ENCODE results near the gene SERINC1.
A peak's percentile ranks its signal among the peaks of the same experiment; 100 is the strongest.
"Not testable (repeated sequence)": the region's sequence is repeated elsewhere in the genome, so short reads cannot be mapped to it uniquely, and the experiment has no call there.

The SERINC1 gene

DNA sequence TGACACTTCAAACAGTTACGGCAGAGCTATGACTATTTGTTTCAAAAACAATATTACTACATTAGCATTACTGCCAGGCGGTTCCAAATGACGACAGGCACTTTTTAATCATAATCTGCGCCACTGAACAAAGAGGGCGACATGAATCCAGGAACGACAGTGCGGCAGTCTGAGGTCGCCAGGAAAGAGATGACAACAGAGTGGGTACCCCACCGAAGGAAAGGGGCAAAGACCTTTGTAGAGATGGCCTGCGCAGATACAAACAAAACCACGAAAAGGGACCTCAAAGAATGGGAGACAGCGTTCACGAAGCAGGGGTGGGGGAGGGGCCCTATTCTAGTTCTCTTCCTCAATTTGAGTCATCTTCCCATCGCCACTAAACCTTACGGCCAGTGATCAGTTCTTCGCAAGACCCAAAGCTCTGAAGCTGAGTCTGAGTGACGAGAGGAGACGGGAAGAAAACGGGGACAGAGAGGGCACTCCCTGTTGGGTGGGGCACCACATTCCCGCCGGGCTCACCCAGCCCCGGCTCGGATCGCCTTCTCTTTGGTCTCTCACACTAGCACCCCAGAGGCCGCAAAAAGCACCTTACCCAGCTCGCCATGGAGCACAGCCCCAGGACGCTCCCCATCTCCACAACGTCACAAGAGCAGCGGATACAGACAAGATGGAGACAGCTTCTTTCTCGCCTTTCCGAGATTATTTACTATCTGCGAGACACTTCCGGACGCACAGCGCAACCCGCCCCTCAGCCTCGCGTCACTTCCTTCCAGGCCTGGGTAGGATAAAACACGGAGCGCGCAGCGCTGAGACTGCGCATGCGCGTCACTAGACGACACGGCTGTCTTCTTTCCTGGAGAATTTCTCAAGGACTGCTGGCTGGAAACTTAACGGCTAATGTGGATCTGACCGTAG lies at the start of gene SERINC1:
Gene SERINC1 (minus strand): TSS at position 701 of the 915 bp plus-strand sequence. CDS start 70 bp downstream, at position 631.
- peak; percentile 75 to 76 for DNase-seq (ENCODE audit: low read depth in 2 of 2)

DNA sequence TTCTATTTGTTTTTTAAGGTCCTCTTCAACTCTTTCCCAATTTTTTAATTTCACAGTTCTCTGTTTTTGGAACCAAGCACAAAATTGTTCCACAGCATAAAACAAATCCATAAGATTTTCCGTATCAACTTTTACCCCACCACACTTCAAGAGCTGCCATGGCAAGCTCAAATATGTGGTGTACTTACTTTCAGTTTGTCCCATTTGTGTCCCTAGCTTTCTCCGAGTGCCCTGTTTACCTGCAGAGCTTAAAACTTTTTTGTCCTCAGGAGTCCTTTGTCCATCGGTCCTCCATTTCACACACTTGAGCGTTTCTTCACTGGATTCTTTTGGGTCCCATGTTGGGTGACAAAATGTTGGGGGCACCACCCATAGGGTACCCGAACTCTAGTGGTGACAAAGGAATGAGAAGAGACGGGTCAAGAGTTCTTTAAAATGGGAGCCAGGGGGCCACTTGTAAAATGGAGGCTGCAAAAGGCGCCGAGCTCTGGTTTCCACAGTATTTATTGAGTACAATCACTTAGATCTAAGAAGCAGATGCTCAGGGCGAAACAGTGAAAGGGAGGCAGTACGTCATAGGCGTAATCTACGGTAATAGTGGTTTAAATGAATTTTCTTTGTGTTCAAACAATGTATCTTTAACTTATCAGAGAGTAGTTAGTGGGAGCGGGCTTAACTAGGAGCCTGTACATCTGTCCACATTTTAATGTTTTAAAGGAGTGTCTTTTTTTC lies 39.8 kb upstream of the SERINC1 start:
- DNase-seq (ENCODE audit: low read depth in 2 of 2): no peak

DNA sequence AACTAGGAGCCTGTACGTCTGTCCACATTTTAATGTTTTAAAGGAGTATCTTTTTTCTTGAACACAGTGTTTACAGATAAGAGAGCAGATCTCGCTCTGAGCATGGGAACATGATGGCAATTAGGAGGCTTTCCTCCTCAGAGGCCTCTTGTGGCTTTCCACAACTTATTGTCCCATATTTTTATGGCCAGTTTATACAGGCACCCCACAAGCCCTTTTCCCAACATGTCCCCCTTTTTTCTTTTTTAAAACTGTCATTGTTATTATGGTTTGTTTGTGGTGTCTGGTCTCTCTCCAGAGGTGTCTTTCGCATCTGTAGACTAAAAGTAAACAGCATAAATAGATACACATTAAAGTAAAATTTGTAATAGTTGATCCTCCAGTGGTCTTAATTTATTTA lies 33.6 kb upstream of the SERINC1 start:
- DNase-seq (ENCODE audit: low read depth in 2 of 2): not testable (repeated sequence)

DNA sequence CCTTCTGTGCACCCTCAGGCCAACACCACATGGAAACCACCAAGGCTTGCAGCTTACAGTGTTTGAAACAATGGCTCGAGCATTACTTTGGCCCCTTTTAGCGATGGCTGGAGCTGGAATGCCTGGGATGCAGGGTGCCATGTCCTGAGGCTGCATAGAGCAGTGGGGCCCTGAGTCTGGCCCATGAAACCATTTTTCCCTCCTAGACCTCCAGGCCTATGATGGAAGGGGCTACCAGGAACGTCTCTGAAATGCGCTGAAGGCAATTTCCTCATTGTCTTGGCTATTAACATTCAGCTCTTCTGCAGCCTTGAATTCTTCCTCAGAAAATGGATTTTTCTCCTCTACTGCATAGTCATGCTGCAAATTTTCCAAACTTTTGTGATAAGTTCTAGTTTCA lies 29.9 kb upstream of the SERINC1 start:
- DNase-seq (ENCODE audit: low read depth in 2 of 2): no peak

DNA sequence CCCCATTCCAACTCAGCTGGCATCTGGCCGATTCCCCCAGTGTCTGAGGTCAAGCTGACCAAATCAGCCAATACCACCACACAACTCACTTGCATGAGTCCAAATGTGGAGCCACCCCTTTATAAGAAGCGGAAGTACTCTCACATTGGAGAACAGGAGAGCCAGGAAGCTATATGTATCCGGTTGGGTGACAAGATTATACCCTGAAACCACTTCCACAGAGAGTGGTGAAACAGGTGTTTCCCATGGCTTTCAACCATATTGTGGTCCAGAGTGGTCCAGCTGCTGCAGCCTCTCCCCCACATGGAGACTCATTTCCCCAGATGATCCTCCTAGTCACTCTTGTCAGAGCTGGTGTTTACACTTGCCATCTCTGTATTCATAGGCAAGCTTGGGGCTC lies 24.0 kb upstream of the SERINC1 start:
- no peak for DNase-seq (ENCODE audit: low read depth in 2 of 2)

DNA sequence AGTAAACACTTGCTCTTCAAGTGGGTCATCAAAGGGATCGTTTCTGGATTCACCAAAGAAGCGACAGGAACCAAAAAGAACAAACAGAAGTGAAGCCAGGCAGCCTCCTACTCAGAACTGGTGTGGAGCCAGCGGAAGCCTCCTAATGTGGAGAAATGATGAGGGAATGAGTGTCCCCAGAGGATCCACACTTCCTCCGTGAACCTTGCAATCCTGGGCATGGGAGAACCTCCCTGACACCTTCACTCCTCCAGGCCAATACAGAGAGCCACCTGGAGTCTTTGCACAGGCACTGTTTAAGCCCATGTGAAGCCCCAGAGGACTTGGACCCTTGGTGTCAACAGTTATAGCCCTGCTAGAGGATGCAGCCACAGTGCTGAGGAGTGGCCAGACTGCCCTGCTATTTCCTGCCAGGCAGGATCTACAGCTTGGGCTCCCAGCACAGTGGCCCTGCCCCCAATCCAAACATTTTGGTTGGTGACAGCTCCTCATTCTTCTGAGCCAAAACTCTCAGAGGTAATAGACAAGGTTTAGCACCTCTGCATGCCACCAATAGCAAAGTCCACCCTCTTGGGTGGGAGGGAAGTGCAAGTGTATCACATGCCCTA lies 23.2 kb upstream of the SERINC1 start:
- DNase-seq (ENCODE audit: low read depth in 2 of 2): no peak

DNA sequence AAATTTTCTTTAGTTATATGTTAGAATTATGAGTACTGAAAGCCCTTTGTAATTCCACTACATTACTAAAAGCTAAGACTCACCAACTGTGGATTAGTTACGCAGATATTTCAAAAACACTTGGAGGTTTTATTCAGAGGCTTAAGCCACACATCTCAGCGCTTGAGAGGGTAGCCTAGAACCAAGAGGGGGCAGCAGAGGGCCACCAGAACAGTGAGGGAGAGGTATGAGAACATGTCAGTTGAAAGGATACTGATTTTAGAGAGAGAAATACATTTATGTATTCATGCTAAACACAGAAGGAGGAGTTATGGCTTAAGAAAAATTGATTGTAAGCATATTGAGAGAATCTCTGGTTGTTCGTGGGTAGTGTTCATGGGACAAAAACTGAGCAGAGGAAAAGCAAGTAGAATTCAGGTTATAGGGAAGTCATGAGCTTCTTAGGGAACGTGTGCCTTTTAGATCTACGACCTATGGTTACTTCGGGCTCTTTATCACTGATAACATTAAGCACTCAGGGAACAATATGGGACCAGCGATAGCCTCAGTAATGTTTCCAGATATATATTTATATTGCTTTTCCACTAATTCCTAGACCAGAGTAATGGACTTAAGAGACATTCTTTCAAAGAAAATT lies 20.4 kb upstream of the SERINC1 start:
- peak in 1 of 2 donors; percentile 42 for DNase-seq (ENCODE audit: low read depth in 2 of 2)

DNA sequence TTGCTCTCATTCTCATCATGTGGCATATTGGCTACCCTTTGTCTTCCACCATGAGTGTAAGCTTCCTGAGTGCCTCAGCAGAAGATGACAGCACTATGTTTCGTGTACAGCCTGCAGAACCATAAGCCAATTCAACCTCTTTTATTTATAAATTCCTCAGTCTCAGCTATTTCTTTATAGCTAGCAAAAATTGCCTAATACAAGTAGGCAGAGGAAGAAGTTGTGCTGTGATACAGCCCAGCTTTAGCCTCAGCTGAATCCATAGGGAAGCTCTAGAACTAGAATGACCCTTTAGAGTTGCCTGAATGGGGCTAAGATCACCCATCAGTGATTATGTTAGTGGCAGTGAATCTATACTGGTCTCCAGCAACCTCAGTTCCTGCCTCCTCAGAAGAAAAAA lies 19.0 kb upstream of the SERINC1 start:
- DNase-seq (ENCODE audit: low read depth in 2 of 2): no peak

DNA sequence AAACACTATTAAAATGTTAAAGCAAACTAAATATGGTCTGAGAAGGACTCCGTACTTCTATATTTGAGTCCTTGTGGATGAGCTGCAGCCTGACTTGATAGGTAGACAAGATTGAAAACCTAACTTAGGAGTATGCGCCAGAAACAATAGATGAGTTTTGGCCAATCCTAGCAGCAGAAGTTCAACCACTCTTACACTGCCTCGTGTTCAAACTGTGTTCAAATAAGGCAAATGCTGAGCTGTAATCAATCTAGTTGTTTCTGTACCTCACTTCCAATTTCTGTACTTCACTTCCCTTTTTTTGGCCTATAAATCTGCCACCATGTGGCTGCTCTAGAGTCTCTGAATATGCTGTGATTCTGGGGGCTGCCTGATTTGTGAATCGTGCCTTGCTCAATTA lies 13.2 kb upstream of the SERINC1 start:
- DNase-seq (ENCODE audit: low read depth in 2 of 2): no peak

DNA sequence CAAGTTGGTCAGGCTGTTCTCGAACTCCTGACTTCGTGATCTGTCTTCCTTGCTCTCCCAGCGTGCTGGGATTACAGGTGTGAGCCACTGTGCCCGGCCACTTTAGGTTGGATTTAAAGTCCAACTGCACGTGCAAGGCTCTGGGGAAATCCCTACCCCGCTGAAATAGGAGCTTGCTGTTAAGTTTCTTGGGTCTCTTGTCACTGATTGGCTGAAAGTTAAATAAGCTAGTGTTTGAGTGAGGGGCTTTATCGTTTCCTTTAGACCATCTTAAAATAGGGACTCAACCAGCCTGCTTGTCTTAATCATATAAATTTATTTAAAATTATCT lies 11.1 kb upstream of the SERINC1 start:
- no peak for DNase-seq (ENCODE audit: low read depth in 2 of 2)

DNA sequence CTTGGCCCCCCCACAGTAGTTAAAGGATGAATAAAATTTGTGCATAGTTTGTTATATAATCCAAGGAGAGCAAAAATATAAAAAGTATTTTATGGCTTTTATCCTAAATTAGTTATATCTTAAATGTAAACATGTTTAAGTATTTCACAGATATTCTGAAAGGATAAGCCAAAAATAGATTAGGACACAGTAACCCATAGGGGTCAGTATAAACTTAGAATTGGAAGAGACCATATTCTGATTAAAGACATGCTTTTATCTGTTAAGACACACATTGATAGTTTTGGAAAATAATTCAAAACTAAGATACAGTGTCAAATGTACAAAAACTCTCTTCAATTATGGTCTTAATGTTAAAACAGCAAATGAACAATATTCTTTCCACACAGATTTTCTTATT lies 4.5 kb upstream of the SERINC1 start:
- DNase-seq (ENCODE audit: low read depth in 2 of 2): no peak

DNA sequence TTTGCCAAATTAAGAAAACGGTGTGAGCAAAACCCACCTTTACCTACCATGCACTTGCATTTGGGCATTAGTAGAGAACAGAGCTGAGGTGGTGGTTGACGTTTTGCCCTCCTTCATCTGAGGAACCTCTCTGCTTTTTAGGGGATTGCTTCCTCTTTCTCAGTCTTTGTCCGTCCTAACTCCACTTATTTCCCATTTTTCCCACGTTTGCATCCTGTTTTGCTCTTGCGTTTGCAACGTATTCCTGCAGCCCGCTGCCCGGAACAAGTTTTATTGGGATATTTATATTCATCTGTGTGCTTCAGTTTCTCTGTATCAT lies 374 bp upstream of the SERINC1 start:
- DNase-seq (ENCODE audit: low read depth in 2 of 2): no peak

DNA sequence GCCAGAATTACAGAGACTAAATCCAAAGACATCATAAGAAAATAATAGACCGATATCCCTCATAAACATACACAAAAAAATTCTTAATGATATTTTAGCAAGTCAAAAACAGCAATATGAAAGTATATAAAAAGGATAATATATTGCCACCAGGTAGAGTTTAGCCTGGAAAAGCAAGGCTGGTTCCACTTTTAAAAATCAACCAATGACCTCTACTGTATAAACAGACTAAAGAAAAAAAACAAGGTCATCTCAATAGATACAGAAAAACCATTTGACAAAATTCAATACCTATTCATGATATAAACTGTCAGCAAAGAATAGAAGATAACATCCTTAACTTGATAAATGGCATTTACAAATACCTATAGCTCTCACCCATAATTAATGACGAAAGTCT lies 9.7 kb downstream of the SERINC1 start:
- DNase-seq (ENCODE audit: low read depth in 2 of 2): no peak

DNA sequence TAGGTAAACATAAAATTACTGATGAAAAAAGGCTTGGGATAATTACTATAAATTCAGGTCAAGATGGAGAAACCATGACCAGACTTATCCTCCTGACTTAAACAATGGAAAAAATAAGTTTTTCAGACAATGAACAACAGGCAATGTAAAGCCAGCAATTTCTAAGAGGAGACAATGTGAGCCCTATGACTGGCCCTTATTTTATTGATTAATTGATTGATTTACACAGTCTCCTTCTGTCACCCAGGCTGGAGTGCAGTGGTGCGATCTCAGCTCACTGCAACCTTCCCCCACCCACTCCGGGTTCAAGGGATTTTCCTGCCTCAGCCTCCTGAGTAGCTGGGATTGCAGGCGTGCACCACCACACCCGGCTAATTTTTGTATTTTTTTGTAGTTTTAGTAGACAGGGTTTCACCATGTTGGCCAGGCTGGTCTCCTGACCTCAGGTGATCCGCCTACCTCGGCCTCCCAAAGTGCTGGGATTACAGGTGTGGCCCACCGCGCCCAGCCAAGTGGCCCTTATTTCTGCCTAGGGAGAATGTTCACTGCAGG lies 11.7 kb downstream of the SERINC1 start:
- not testable (repeated sequence) for DNase-seq (ENCODE audit: low read depth in 2 of 2)

DNA sequence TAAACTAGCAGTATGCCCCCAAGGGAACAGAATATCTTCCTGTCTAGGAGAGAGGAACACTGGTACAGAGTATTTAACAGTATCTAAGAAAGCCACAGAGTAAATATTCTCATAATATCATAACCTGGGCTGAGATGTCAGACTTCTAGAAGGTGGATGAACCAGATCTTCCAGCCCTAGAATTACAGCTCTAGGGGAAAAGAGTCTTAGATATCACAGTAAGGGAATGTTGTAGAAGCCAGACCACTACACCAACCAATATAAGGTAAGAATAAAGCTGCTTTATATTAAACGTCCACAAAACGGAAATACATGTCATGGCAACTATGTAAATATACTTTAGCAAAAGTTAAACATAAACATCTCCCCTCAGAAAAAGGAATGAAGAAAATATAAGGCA lies 12.4 kb downstream of the SERINC1 start:
- no peak for DNase-seq (ENCODE audit: low read depth in 2 of 2)

DNA sequence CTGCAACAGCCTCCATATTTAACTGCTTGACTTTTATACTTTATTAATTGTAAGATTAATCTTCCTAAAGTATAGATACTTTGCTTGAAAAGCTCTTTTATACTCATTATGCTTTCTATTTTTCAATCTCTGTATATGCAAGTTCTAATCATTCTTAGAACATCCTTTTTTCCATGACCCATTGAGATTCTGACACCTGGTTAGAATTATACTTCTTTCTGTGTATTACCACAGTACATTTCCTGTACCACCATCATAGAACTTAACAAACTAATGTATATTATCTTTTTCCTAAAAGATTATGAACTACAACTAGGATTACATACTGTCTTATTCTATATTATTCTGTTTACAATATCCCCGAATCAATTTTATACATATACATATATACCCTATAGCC lies 13.5 kb downstream of the SERINC1 start:
- DNase-seq (ENCODE audit: low read depth in 2 of 2): no peak

DNA sequence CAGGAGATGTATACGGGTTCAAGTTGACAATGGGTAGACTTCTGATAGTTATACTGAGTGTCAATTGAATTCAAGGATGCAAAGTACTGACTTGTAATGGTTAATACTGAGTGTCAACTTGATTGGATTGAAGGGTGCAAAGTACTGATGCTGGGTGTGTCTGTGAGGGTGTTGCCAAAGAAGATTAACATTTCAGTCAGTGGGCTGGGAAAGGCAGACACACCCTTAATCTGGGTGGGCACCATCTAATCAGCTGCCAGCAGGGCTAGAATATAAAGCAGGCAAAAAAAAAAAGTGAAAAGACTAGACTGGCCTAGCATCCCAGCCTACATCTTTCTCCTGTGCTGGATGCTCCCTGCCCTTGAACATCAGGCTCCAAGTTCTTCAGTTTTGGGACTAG lies 16.5 kb downstream of the SERINC1 start:
- DNase-seq (ENCODE audit: low read depth in 2 of 2): not testable (repeated sequence)

DNA sequence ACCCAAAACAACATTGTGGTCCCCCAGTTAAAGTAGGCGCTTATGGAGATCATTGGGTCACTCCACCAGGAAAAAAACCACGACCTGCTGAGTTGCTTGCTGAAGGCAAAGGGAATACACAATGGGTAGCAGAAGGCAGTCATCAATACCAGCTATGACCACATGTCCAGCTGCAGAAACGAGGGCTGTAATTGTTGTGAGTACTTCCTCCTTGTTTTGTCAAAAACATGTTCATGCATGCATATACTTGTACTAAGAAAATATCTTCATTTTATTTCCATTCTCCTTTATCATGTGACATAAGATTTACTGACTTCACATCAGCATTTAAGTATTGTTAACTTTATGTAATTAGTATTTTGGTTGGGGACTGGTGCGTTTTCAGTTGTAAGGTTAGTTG lies 16.9 kb downstream of the SERINC1 start:
- DNase-seq (ENCODE audit: low read depth in 2 of 2): no peak

DNA sequence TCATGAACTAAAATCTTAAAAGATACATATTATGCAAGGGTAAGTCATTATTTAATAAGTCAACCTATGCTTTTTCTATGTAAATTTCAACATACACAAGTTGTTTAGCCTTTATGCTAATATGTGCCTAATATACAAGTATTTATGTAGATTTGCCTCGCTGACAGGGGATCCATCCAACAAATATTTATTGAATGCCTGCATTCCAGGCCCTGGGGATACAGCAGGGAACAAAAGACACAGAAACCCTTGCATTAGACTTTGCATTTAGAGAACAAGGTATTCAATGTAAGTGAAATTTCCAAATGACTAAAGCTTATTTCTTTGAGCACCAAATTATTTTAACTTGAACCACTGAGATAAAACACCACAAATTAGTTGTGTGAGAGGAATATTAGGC lies 19.1 kb downstream of the SERINC1 start:
- no peak for DNase-seq (ENCODE audit: low read depth in 2 of 2)

DNA sequence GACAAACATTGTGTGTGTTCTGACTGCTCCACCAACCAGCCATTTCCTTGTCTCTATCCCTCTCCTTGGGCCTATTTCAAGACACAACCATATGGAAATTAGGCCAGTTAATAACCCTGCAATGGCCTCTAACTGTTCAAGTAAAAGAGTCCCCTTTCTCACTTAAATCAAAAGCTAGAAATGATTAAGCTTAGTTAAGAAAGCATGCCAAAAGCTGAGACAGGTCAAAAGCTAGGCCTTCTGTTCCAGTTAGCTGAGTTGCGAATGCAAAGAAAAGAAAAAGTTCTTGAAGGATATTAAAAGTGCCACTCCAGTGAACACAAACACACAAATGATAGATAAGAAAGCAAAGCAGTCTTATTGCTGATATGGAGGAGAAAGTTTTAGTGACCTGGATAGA lies 22.5 kb downstream of the SERINC1 start:
- no peak for DNase-seq (ENCODE audit: low read depth in 2 of 2)

DNA sequence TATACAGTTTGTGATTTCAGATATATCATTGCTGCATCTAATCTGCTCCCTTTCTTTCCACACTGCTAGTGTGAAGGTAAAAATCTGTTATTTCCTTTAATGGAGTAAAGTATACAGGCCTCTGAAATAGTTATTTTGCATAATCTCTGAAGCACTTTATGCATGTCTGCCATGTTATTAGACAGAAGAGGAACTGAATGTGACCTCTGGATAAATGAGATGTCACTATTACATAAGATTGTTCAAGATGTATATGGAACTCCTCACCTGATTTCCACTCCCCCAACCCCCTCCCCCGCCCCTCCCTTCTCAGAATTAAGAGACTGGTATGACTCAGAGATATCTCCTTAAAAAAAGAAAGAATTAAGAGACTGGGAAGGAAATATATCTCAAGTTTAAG lies 26.3 kb downstream of the SERINC1 start:
- DNase-seq (ENCODE audit: low read depth in 2 of 2): no peak

DNA sequence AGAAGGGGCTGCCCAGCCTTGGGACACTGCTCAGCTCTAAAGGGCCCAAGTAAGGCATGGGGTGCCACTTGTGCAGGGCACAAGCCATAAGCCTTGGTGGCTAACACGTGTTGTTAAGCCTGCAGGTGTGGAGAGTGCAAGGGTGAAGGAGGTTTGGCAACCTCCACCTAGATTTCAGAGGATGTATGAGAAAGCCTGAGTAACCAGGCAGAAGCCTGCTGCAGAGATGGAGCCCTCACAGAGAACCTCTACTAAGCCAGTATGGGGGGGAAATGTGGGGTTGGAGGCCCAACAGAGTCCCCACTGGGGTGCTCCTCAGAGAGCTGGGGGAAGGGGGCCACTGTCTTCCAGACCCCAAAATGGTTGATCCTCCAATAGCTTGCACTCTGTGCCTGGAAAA lies 32.6 kb downstream of the SERINC1 start:
- no peak for DNase-seq (ENCODE audit: low read depth in 2 of 2)
